Right atrium auricular region (tissue), 2 donors: Measurements from ENCODE around the gene ZNF416. TPM values are rescaled to one million over a fixed set of nuclear protein-coding genes. Genes with fewer than 3 reads are reported as not detected.

ENCODE experiments used
- DNase-seq: peaks from one replicate; pipeline ENCODE4 v3.0.0-alpha.2; 2019; ENCODE audit warnings: low spot score
- H3K27ac ChIP-seq, 2 donors: fragments of 200-600 bp; sonication (generic); 1 replicate in 1 of 2; 2 replicates in 1 of 2; pipeline ENCODE4 v1.5.1; 2016 to 2019
- H3K27me3 ChIP-seq, 2 donors: fragments of 200-600 bp; sonication (generic); one replicate each; pipeline versions ENCODE4 v1.5.1 to v1.6.0; 2017 to 2019
- H3K36me3 ChIP-seq: fragments of 200-600 bp; sonication (generic); one replicate; pipeline ENCODE4 v1.5.1; 2016
- H3K4me1 ChIP-seq, 2 donors: fragments of 200-600 bp; sonication (generic); one replicate each; pipeline versions ENCODE4 v1.5.1 to v1.6.0; 2017 to 2019
- H3K4me3 ChIP-seq, 2 donors: fragments of 200-600 bp; sonication (generic); 1 replicate in 1 of 2; 2 replicates in 1 of 2; pipeline ENCODE4 v1.5.1; 2017 to 2019; ENCODE audit warnings: mild to moderate bottlenecking in 1 of 2, moderate library complexity in 1 of 2
- H3K9me3 ChIP-seq, 2 donors: fragments of 200-600 bp; sonication (generic); one replicate each; pipeline ENCODE4 v1.5.1; 2019
- total RNA-seq, 2 donors: library from RNA; depleted of rRNA; stranded (reverse); fragments of >200 nt; gene quantifications; one replicate each; pipeline ENCODE4 v1.1.0, GENCODE V29; 2016
- TF ChIP-seq, protein P1 (sequence below), 2 donors: fragments of 200-600 bp; sonication (generic); IDR thresholded peaks; one replicate each; pipeline ENCODE4 v1.5.1; 2019; ENCODE audit warnings: antibody characterized with exemption in 2 of 2

ZNF416 gene
- total RNA-seq, 2 donors from 2014 or later: 3.2 to 4.4 TPM

DNA sequence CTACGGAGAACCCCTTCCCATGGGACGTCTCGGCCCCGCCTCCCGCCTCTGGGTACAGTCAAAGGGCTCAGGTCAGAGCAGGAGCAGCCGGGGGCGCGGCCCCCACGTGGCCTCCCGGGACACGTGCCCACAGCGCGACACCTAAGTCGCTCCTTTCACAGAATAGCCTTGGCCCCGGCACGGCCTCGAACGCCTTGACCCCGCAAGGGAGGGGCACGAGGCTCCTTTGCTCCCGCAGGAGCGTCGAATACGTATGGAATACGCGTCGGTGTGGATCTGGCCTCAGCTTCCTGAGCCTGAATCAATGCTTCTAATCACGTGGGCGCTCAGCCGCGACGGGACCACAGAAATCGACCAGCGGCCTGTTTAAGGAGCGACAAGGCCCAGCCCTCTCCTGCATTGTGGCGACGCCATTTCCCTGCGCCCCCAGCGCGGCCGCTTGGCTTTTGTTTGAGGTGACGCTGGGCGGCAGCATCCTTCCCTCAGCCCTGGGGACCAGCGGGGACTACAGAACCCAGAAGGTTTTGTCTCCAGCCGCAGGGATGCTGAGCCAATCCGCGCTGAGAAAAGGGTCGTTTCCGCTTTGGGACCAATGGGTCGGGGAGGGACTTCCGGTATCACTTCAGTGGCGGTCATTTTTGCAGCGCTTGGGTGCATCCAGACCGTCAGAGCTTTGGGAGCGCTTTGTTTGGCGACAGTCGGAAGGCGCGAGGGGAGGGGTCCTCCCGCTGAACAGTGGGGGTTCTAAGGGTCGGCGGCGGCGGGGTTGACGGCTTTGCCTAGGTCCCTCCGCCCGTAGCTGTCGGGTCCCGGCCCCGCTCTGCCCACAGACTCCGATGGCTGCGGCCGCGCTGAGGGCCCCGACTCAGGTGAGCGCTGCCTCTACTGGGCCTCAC lies 5.1 kb upstream of the ZNF416 start, which contains the start of gene ZIK1:
ZIK1 (plus strand) TSS at position 625 of the 896 bp plus-strand sequence; CDS start at position 837, 212 bp downstream.
- Histone ChIP-seq H3K4me1 (peaks cover 0 to 20% of the 10 kb centered on the region in 2 donors), H3K27ac (peak within 1 kb of the TSS; percentile 66 to 75)

DNA sequence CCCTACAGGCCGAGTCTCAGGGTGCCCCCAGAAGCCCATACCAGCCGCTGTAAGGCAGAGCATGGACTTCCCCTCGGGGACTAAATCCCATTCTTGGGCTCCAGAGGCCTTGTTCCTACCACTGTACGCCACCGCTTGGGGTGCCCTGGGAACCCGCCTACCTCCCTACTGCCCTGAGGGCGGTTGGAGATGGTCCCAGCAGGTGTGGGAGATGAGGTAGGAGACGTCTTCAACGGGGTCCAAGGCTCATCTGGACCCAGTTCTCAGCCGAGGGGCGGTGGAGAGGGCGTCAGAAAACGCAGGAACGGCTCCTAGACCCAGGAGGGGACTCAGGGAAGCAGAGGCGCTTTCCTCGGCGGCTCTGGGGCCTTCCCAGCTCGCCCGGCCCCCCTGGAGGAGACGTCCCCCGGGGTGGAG lies 4.4 kb upstream of the ZNF416 start:
- TF ChIP-seq, protein P1, sequence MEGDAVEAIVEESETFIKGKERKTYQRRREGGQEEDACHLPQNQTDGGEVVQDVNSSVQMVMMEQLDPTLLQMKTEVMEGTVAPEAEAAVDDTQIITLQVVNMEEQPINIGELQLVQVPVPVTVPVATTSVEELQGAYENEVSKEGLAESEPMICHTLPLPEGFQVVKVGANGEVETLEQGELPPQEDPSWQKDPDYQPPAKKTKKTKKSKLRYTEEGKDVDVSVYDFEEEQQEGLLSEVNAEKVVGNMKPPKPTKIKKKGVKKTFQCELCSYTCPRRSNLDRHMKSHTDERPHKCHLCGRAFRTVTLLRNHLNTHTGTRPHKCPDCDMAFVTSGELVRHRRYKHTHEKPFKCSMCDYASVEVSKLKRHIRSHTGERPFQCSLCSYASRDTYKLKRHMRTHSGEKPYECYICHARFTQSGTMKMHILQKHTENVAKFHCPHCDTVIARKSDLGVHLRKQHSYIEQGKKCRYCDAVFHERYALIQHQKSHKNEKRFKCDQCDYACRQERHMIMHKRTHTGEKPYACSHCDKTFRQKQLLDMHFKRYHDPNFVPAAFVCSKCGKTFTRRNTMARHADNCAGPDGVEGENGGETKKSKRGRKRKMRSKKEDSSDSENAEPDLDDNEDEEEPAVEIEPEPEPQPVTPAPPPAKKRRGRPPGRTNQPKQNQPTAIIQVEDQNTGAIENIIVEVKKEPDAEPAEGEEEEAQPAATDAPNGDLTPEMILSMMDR (IDR thresholded peaks at IDR 0.05): no peak
- H3K27ac ChIP-seq: peak overlapping the region; percentile 66 to 75
- H3K4me3 ChIP-seq: peak overlapping the region; percentile 53 to 72
- no peaks in the 10 kb centered on the region for H3K36me3 ChIP-seq
- peaks cover 0 to 26% of the 10 kb centered on the region in 2 donors for H3K9me3 ChIP-seq
- peaks cover 0 to 21% of the 10 kb centered on the region in 2 donors for H3K4me1 ChIP-seq
- no peak for DNase-seq
- no peaks in the 10 kb centered on the region for H3K27me3 ChIP-seq

More for the DNA sequence above, 5.1 kb upstream of the ZNF416 start, which contains the start of gene ZIK1:
- peaks cover 4% of the 10 kb centered on the region for H3K36me3 ChIP-seq
- DNase-seq: peak; percentile 91
- peak within 1 kb of the TSS; percentile 53 to 72 for H3K4me3 ChIP-seq
- H3K9me3 ChIP-seq: peaks cover 0 to 32% of the 10 kb centered on the region in 2 donors
- H3K27me3 ChIP-seq: no peaks in the 10 kb centered on the region
- TF ChIP-seq, protein P1 (IDR thresholded peaks at IDR 0.05): peak in 1 of 2 donors; percentile 50

DNA sequence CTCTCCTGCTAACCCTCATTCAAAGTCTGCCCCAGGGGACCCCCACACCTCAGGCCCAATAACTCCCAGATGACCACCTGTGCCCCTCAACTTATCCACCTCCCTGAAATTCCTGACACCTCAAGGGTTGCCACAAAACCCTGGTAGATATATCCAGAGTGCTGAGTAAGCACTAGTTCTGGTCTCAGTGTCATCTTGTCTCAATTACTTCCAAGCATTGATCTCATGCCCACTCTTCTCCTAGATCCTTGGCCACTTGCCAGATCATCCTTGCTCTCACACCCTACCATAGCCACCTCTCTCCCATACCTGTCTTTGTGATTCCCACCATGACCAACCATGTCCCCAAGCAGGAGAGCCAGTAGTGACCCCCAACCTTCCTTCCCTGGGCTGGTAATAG lies 2.0 kb downstream of the ZNF416 start:
- Histone ChIP-seq H3K9me3 (peaks cover 20 to 61% of the 10 kb centered on the region in 2 donors), H3K36me3 (peaks cover 55% of the 10 kb centered on the region)

DNA sequence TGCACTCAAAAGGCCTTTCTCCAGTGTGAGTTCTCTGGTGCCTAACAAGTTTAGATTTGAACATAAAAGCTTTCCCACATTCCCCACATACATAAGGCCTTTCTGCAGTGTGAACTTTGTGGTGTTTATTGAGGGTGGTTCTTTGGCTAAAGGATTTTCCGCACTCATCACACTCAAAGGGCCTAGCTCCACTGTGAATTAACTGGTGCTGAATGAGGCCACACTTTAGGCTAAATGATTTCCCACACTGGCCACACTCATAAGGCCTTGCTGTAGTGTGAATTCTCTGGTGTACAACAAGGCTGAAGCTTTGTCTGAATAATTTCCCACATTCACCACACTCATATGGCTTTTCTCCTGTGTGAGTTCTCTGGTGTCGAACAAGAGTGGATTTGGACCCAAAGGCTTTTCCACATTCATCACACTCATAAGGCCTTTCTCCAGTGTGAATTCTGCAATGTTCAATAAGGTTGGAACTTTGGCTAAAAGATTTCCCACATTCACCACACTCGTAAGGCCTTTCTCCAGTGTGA lies 6.2 kb downstream of the ZNF416 start:
- Histone ChIP-seq H3K36me3 (peaks cover 58% of the 10 kb centered on the region), H3K4me1 (peaks cover 0 to 3% of the 10 kb centered on the region in 2 donors), H3K4me3 (no peak overlapping the region), H3K9me3 (peaks cover 25 to 90% of the 10 kb centered on the region in 2 donors), H3K27ac (no peak overlapping the region), H3K27me3 (no peaks in the 10 kb centered on the region)
- no peak for DNase-seq
- TF ChIP-seq, protein P1 (IDR thresholded peaks at IDR 0.05): no peak

More for the DNA sequence above, 2.0 kb downstream of the ZNF416 start:
- H3K4me1 ChIP-seq: peaks cover 0 to 15% of the 10 kb centered on the region in 2 donors
- TF ChIP-seq, protein P1 (IDR thresholded peaks at IDR 0.05): no peak
- no peak overlapping the region for H3K27ac ChIP-seq
- no peak overlapping the region for H3K4me3 ChIP-seq
- no peak for DNase-seq
- H3K27me3 ChIP-seq: no peaks in the 10 kb centered on the region

DNA sequence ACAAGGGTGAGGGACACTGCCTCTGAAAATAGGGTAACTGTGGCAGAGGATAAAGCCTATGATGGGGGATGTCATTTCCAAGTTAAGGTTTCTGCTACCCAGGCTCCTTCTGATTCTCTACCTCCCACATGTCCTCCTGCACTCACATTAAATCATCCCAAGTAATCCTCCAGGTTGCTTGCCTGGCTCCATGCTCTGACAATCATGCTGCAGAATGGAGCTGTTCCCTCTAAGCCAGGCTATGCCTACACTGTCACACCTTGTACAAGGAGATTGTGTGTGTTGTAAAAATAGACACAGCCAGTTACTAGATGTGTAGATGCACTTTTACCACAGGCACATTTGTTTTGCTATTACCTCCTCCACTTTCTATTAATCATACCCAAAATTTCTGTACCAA lies 8.0 kb downstream of the ZNF416 start:
- Histone ChIP-seq H3K36me3 (peaks cover 44% of the 10 kb centered on the region), H3K27ac (no peak overlapping the region), H3K4me3 (no peak overlapping the region), H3K4me1 (no peaks in the 10 kb centered on the region), H3K9me3 (peaks cover 36 to 90% of the 10 kb centered on the region in 2 donors), H3K27me3 (no peaks in the 10 kb centered on the region)
- DNase-seq: no peak
- TF ChIP-seq, protein P1 (IDR thresholded peaks at IDR 0.05): no peak
